Right lobe of liver (tissue), 4 donors: ENCODE results near the gene DNAJB6.
"Not testable (repeated sequence)": the region's sequence is repeated elsewhere in the genome, so short reads cannot be mapped to it uniquely, and the experiment has no call there.

ENCODE experiments used
- CTCF ChIP-seq, 4 donors: fragments of 200-600 bp in 3 of 4; fragments of 450-650 bp in 1 of 4; IDR thresholded peaks; one replicate each; pipeline versions ENCODE4 v1.5.1 to v1.8.0; 2016 to 2022; ENCODE audit warnings: antibody characterized with exemption in 4 of 4, mild to moderate bottlenecking in 2 of 4
- POLR2A ChIP-seq: fragments of 450-650 bp; IDR thresholded peaks from one replicate; pipeline ENCODE4 v1.6.1; 2017; ENCODE audit warnings: antibody characterized with exemption, mild to moderate bottlenecking
- donor health status: DM: no; HTN: no; CAD: no.
- donor health status: DM: no; HTN: no; CAD: no.
- donor health status: DM: no; HTN: yes; CAD: no.

DNA sequence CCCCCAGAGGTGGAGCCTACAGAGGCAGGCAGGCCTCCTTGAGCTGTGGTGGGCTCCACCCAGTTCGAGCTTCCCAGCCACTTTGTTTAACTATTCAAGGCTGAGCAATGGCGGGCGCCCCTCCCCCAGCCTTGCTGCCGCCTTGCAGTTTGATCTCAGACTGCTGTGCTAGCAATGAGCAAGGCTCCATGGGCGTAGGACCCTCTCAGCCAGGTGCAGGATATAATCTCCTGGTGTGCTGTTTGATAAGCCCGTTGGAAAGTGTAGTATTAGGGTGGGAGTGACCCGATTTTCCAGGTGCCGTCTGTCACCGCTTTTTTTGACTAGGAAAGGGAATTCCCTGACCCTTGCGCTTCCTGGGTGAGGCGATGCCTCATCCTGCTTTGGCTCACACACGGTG, 117.2 kb downstream of the DNAJB6 start:
- not testable (repeated sequence) for TF ChIP-seq CTCF (IDR thresholded peaks at IDR 0.05); POLR2A
